Stimulated activated CD4-positive, alpha-beta T cell treated with anti-CD3 and anti-CD28 coated beads, Interleukin-2, amount 100 ng/mL, for 48 hours (primary cell): ENCODE measurements around the gene HBQ1.
"Not testable (repeated sequence)": the region's sequence is repeated elsewhere in the genome, so short reads cannot be mapped to it uniquely, and the experiment has no call there.

Experiments used
- DNase-seq, 2 donors: peaks; one replicate each; pipeline ENCODE4 v3.0.0-alpha.2; 2020

Gene HBQ1

DNA sequence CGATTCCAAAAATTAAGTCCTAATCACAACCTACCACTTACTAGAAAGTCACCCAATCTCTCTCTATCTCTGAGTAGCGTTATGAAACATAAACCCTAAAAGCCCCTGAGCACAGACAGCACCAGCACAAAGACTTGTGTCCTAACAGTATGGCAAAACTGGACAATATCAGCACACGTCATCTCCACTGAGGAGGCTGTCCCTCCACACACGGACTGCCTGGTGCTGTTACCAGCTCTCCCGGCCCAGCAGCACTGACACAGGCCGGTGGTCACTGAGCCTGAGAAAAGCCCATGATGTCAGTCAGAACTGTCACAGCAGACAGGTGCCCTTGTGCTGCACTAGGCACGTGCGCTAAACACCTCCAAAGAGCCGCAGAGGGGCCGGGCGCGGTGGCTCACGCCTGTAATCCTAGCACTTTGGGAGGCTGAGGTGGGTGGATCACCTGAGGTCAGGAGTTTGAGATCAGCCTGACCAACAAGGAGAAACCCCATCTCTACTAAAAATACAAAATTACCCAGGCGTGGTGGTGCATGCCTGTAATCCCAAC, 31.4 kb downstream of the HBQ1 start:
- not testable (repeated sequence) for DNase-seq

GRCh38 chr16:212999-213398, 32.7 kb downstream of the HBQ1 start:
- DNase-seq, result no peak

DNA sequence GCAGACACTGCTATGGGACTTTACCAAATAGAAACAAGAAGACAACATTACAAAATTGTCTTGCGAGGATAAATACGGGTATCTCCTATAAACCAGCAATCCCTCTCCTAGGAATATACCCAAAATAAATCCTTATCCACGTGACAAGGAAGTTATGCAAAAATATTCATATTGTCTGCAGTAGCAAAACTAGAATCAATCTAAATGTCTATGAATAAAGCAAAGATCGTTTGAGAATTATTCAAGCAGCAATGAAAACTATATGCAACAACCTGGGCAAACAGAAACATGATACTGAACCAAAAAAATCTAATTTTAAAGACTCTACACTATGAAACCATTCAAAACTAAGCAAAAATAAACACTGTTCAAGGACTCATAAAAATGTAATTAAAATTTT, 39.8 kb downstream of the HBQ1 start:
- no peak for DNase-seq

DNA sequence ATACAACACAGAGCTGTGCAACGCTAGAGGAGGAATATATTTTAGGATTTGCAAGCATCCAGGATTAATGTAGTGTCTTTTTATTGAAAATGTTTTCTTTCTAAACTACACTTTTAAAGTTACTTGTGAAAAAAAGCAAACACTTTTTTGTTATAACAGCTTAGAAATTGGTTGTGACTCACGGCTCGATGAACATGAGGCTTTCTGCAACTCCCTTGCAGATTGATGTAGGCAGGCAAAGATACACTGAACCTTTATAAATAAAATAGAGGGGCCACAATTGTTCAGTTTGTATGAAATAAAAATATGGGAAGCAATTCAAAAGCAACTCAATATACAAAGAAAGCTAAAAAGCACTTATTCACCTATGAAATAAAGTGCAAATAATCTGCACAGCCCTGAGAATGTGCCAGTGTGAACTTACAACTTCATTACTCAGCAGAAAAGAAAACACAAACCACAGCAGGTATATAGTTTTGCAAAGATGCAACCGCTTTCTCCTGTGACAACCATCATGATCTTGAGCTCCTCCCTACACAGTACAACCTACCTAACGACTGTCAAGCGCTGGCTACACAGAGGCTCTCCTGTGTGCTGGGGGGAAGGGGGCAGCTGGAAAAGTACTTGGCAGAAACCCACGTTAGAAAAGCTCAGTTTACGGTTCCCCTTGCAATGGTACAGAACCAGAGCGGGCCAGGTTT, 48.0 kb downstream of the HBQ1 start:
- DNase-seq, result peak in 1 of 2 donors; percentile 6

- DNase-seq, result peak; percentile 79 to 83
Measured at GRCh38 chr16:228852-229730, 48.8 kb downstream of the HBQ1 start, which contains the start of gene LUC7L. Gene LUC7L (minus strand): TSS chr16:229449. CDS start chr16:229339, 110 bp downstream.

GRCh38 chr16:229731-230281, 49.5 kb downstream of the HBQ1 start:
- no peak for DNase-seq

DNA sequence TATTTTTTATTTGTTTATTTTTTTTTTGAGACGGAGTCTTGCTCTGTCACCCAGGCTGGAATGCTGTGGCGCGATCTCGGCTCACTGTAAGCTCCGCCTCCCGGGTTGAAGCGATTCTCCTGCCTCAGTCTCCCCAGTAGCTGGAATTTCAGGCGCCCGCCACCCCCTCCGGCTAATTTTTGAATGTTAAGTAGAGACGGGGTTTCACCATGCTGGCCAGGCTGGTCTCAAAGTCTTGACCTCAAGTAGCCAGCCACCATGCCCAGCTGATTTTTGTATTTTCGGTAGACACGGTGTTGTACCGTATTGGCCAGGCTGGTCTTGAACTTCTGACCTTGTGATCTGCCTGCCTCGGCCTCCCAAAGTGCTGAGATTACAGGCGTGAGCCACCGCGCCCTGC, 50.1 kb downstream of the HBQ1 start:
- not testable (repeated sequence) for DNase-seq
